NCI-H82 treated with DMSO at 0.1 percent for 48 hours (cell line): Measurements from ENCODE around the gene GRIP1.
"Not testable (repeated sequence)": the region's sequence is repeated elsewhere in the genome, so short reads cannot be mapped to it uniquely, and the experiment has no call there.

Source experiments
- DNase-seq: peaks from one replicate; lab custom pipeline; 2025; ENCODE audit not compliant: unreplicated experiment; lab: John Stamatoyannopoulos, UW

GRIP1 gene

DNA sequence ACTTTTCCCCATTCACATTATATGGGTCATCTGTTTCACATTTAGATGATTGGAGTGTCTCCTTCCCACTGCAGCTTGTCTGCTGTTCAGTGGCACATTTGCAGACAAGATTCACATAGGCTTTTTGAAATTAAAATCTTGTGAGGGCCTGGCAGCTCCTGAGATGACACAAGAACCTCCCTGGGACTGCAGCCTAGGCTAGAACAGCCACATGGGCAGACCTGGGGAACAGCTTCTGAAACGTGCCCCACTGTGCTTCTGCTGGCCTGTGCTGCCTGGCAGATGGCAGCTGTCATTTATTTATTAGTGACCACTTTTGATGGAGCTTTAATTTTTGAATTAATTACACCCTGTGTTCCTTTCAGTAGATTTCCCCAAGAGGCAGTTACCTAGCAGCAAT, 137.4 kb downstream of the GRIP1 start:
- no peak for DNase-seq

DNA sequence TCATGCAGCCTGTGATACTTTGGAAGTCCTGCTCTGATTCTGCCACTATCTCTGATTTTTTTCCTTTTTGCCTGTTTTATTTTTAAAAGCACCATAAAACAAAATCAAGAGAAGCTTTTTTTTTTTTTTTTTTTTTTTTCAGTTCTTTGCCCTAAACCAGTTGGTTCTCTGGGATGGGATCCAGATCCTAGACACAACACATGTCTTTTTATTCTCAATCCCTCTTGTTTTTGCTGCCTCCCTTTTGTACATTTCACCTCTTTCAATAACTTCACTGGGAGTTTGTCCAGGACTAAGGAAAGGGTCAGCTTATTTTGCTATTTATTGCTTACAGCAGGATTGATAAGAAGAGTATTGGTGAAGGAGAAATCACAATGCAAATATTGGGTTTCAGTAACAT, 139.4 kb downstream of the GRIP1 start:
- no peak for DNase-seq

DNA sequence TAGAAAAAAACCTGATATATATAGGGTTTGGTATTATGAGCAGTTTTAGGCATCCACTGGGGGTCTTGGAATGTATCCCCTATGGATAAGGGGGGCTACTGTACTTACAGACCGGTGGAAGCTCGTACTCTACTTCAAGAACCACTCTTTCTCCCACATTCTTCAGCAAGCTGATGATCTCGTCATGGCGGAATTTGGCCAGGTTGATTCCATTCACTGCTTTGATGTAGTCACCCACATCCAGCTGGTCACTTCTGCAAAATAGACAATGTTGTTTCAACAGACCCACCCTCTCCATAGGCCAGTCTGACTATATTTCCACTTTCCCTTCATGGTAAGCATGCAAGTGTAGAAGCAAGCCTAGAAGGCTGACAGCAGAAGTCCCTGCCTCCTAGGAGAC, 139.9 kb downstream of the GRIP1 start:
- no peak for DNase-seq

DNA sequence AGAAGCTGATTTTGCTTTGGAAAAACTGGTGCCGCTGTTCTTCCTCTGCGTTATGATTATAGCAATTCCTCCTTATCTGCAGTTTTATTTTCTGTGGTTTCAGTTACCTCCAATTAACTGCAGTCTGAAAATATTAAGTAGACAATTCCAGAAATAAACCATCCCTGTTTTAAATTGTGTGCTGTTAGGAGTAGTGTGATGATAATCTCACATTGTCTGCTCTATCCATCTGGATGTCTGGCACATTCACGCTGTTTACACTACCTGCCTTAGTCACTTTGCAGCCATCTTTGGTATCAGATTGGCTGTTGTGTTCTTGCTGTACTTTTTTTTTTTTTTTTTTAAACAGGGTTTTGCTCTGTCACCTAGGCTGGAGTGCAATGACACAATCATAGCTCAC, 141.0 kb downstream of the GRIP1 start:
- no peak for DNase-seq

DNA sequence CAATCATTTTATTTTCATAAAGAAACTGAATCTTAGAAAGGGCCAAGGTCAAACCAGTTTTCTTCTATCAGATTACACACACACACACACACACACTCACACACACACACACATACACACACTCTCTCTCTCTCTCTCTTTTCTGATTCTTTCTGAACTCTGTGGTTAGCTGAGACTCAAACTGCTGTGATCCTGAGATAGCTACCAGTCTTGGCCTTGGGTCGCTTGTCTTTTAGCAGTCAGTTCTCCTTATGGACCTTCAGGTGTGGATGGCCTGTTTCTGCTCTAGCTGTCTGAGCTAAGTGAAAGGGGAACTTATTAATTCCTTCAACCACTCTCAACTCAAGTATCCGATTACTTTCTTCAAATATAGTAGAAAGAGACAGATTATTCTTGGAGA, 145.1 kb downstream of the GRIP1 start:
- DNase-seq, result no peak

DNA sequence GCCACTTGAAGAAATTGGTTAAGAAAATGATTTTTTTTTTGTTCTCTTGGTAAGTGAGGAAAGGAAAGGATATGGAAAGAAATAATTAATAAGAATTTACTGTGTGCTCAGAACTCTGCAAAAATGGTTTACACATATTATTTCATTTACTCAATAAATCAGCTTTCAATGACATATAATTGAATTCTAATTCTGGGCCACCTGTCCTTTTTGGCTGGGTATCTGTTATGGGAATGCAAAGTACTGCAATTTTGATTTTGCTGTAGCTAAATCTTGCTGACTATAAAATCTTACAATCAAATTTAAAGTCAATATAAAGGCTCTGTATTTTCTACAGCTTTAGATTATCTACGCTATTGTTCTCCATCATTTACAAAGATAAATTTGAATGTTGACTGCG, 147.1 kb downstream of the GRIP1 start:
- DNase-seq, result no peak

DNA sequence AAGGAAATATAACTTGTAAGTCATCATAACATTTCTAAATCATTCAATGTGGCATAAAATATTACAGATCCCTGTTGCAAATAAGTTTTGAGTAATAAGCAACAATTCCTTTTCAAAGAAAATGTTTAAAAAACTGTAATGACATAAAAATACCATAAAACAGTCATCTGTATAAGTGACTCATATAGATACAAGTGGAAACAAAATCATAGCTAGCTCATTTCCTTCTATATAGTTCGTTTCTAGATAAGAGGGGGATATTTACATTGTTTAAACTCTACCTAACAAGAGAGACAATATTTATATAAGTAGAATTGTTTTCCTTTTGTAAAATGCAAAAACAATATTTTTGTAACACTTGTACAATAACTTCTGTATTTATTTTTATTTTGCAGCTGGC, 148.9 kb downstream of the GRIP1 start:
- DNase-seq, result no peak

DNA sequence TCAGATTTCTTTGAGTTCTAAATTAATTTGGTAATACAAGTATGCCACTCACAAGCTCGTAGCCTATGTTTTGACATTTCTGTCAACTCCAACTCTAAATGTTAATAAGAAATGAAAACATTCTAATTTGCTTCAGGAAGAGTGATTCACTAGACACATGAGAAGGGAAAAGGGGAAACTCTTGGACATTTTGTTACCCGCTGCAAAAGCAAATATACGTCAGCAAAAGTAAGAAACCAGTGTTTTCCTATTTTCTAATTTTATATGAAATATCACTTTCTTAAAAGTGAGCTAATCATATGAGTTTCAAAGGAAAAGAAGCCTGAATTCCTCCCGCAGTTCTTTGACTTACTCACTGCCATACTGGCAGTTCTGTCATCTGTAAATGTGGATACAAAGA, 162.3 kb downstream of the GRIP1 start:
- no peak for DNase-seq

DNA sequence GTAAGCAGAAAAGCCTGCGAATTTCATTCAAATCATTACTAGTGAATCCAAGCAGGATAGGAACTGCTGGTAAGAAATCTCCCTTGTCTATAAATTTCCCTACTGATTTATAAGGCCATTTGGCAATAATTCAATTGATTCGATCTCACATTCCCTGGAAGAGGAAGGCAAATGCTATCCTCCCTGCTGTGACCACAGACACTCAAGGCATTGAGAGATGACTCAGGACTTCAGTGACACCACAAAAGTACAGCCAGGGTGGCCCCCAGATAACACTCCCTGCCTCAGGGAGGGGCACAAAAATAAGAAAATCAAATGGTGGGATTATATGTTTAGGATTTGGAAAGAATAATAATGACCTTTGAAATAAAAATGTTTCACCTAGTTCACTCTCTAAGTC, 162.7 kb downstream of the GRIP1 start:
- DNase-seq, result no peak

DNA sequence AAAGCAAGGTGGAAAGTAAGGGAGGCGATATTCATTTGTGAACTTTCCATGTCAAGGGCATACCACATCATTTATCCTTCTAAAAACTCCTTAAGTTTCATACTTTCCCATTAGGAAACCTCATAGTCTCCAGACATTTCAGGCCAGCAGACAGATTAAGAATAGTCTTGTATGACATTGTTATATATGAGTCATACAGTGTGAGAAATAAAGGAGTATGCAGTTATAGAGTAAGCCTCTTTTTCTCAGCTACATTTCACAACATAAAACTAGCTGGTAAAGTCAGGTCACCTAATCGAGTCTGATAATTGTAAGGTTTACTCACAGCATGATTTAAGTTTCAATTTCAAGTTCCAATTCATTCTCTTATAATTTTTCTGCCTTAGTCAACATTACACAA, 164.3 kb downstream of the GRIP1 start:
- no peak for DNase-seq

DNA sequence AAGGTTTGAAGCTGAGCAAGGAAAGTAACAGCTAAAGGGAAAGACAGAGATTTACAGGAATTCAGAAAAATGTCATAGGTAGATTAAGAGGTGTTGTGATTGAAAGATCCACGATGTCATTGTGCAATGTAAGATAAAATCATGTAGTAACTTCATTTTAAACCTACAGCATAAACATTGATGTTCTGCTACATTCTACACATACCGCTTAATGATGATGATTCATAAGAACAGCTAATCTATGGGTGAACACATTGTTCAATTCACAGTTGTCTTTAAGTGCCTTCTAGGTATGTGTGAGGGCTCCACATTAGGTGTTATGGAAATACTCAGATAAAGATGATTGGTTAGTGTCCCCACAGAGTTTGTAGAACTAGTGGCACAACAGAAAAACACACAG, 170.9 kb downstream of the GRIP1 start:
- DNase-seq, result no peak

DNA sequence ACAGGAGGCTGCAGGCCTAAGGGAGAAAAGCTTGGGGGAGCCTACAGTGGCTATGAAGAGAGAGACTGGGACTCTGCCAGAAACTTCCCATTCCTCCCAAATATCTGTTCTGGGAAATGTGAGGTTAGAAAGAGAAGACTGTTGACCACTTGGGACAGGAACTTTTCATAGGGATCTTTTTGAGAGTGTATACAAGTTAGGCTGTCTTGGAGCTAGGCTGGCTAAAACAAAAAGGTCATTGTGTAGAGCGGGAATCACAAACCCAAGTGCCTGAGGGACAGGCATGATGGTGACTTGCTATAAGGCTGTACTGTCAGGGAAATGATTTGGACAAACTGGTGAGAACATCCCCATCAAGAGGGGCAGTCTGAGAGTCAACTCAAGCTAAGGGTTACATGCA, 175.1 kb downstream of the GRIP1 start:
- DNase-seq, result no peak

DNA sequence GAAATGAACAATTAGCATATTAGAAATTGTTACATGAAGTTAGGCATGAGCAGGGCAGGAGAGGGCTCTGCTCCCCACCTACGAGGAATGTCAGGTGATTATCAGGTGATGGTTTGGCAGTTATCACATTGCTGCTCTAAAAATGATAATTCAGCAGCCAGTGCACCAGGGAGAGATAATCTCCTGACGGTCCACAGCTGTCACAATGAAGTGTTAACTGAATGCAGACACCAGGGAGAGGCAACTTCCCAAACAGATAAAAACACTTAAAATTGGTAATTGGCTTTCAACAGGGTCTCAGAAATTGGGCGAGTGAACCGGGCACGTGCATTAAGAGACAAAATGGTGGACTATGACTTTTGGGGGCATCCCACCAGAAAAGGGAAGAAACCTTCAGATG, 176.0 kb downstream of the GRIP1 start:
- DNase-seq, result no peak

DNA sequence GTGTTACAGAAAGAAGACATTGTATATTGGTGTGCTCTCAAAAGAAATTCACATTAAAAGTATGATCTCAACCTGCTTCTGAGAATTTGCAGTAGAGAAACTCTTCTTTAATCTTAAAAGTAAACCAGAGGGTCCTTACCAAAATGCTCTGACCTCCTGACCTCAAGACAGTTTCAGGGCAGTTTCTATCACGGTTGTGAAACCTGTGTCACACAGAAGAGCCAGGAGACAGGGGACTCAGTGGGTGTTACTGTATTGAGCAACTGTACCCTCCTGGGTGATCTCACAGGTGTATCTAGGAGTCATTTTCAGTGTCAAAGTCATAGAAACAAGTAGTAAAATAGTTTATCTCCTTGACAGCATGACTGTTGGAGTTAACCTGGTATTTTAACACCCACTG, 178.0 kb downstream of the GRIP1 start:
- no peak for DNase-seq

DNA sequence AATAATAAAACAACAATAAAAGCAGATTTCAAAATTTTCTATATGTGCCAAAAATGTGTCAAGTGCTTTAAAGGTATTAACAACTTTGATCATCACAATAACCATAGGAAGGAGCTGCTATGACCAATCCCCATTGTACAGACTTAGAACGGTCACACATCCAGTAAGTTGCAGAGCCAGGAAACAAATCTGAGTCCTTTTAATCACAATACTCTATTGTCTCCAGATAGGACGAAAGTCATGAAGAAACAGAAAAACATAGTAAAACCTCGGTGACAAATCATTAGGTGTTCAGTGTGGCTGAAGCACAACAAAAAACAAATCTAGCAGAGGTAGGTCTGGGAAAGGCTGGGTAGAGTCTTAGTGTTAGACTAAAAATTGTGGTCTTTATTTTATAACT, 178.8 kb downstream of the GRIP1 start:
- DNase-seq, result no peak

DNA sequence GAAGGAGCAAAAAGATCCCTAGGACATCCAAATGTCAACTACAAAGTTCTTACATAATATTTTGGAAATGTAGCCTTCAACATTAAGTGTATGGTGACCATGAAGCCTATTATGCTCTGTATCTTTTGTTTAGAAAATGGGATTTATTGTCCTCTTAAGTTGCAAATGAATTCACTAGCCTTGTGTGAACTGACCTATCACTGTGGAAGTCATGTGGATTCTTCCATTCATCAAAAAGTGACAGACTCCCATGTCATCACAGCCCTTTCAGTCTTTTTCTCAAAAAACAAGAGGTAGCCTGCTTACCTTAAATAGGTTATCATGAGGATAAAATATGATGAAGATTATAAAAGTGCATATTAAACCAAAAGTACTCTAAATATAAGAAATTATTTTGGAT, 179.9 kb downstream of the GRIP1 start:
- DNase-seq, result no peak

DNA sequence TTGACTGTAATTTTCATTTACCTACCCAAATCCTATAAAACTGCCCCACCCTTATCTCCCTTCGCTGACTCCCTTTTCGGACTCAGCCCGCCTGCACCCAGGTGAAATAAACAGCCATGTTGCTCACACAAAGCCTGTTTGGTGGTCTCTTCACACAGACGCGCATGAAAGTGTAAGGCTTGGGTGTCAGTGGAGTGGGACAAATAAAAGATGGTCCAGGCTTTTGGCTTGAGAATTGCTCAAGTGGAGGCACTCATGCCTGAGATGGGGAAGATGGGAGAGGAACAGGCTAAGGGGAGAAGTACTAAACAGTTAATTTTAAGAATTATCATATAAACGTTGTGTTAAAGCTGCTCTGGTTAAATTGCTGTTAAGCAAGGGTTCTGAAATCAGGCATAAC, 180.8 kb downstream of the GRIP1 start:
- not testable (repeated sequence) for DNase-seq

DNA sequence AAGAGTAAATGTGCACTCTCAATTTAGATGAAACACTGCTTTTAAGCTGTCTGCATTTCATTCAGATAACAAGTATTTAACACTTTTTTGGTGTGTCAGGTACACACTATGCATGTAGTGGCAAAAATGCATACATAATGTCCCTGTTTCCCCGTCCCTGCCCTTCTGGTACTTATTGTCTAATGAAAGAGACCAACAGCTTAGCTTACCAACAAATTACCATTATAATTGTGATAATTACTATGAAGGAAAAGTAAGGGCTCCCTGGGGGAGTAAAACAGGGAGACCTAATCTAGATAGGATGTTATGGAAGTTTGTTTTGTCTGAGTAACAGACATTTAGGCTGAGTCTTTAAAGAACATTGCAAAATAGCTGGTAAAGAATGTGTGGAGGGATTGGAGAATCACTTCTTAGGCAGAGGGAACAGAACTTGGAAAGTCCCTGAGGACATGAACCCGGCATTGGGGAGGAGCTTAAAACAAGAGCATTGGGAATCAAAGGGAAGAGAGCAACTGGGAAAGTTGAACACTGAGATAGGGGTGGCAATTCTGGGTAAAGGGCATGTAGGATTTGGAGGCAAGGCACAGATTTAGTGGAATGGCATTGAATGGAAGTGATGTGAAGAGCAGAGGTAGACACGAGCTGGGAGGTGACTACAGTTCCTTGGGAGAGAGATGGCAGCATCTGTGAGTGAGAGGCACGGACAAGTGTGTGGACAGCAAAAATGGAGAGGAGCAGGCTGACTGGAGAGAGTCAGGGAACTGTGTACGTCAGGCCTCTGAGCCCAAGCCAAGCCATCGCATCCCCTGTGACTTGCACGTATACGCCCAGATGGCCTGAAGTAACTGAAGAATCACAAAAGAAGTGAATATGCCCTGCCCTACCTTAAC, 181.6 kb downstream of the GRIP1 start:
- no peak for DNase-seq

DNA sequence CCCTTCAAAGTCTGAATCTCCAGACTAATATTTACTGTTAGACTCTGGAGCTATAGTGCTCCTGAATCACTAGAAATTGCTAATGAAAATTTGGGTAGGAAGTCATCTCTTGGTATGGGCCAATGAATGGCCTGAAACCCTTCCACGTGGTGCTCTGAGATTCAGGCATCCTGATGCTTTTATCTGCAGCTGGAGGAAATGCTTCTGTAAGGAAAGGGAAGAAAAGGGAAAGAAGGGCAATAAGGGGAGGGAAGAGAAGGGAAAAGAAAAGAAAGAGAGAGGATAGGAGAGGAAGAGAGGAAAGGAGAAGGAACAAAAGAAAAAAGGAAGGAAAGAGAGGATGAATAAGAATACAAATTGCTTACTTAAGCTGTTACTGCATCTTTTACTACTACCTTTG, 182.3 kb downstream of the GRIP1 start:
- no peak for DNase-seq

DNA sequence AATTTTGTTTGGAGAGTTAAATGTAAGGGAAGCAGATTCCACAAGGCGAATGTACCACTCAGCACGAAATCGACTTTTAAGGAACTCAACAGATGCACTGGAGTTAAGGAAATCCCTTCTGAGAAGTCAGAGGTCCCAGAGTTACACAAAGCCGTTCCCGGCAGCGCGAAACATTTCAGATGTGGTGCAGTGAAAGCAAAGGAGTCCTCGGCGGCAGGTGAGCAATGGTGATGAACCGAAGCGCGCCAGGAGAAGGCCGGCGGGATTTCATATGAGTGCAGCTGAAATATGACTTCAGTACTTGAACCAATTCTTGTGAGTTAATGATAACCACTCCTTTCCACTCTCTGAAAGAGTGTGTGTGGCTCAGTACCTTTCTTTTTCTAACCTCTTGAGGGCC, 183.2 kb downstream of the GRIP1 start:
- no peak for DNase-seq

DNA sequence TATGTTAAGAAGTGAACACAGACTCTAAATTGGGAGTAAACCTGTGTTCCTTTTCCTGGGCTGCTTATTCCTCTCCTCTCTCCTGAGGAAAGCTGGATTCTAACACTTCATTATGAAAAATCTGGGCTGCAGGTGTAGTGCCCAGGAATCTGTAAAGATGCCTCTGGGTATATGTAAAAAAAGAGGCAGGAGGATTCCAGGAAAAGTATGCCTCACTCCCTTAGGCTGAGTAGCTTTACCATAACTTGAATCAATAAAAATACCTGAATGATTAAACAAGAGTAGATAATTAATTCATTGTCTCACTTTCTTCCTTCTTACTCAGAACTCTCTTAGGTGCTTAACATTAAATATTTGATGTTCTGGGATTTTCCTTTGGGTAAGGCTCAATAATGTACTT, 185.1 kb downstream of the GRIP1 start:
- DNase-seq, result no peak

DNA sequence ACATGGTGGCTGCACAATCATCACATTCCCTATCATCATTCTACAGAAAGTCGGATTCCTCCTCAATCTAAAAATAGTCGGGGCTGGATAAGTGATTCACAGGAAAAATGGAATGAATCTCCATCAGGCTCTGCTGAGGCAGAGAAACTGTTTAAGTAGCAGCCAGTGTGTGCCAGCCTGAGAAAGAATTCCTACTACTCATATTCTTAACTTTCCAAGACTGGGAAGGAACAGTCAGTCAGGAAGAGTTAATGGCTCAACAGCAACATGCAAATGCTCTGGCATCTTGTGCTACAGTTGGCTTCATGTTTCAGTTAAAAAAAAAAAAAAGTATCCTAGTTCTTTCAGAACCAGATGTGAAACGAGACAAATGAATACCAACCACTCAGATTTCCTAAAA, 187.0 kb downstream of the GRIP1 start:
- no peak for DNase-seq
